Upper lobe of left lung (tissue), 6 donors: ENCODE data around the gene NF1. TPM values are rescaled to one million over a fixed set of nuclear protein-coding genes. Genes with fewer than 3 reads are reported as not detected.

ENCODE experiments used
- ATAC-seq, 2 donors: fragments of 200-7000 bp; cut with Tn5 transposase; one replicate each; pipeline ENCODE4 v1.9.1; 2022; ENCODE audit warnings: mild to moderate bottlenecking in 2 of 2, moderate library complexity in 2 of 2; ENCODE audit not compliant: low FRiP score in 2 of 2
- DNase-seq, 2 donors: peaks; one replicate each; pipeline ENCODE4 v3.0.0-alpha.2; 2019 to 2020
- H3K27ac ChIP-seq, 4 donors: fragments of 200-600 bp; sonication (generic); one replicate each; pipeline ENCODE4 v1.5.1; 2016 to 2019
- H3K27me3 ChIP-seq, 4 donors: fragments of 200-600 bp; sonication (generic); one replicate each; pipeline ENCODE4 v1.5.1; 2017 to 2019
- H3K36me3 ChIP-seq, 4 donors: fragments of 200-600 bp; sonication (generic); one replicate each; pipeline ENCODE4 v1.5.1; 2016 to 2019
- H3K4me1 ChIP-seq, 4 donors: fragments of 200-600 bp; sonication (generic); one replicate each; pipeline ENCODE4 v1.5.1; 2018 to 2019
- H3K4me3 ChIP-seq, 4 donors: fragments of 200-600 bp; sonication (generic); one replicate each; pipeline ENCODE4 v1.5.1; 2017 to 2019; ENCODE audit warnings: mild to moderate bottlenecking in 2 of 4, moderate library complexity in 1 of 4
- H3K9me3 ChIP-seq, 4 donors: fragments of 200-600 bp; sonication (generic); one replicate each; pipeline ENCODE4 v1.5.1; 2018 to 2019
- EP300 ChIP-seq, 4 donors: sonication (generic); formaldehyde crosslinking; IDR thresholded peaks; one replicate each; pipeline ENCODE4 v1.5.1; 2017; ENCODE audit warnings: antibody characterized with exemption in 4 of 4, control low read depth in 2 of 4
- POLR2A ChIP-seq, 4 donors: fragments of 450-650 bp; IDR thresholded peaks; one replicate each; pipeline ENCODE4 v1.5.1; 2016 to 2017; ENCODE audit warnings: antibody characterized with exemption in 4 of 4, mild to moderate bottlenecking in 2 of 4
- POLR2AphosphoS5 ChIP-seq, 2 donors: sonication (generic); formaldehyde crosslinking; IDR thresholded peaks; one replicate each; pipeline ENCODE4 v1.5.1; 2017; ENCODE audit warnings: antibody characterized with exemption in 2 of 2
- WGBS, 2 donors: methylation state at CpG; one replicate each; pipeline ENCODE4 v1.1.5; 2017 to 2018; 5-methylcytosine and 5-hydroxymethylcytosine counted together
- total RNA-seq, 6 donors: library from RNA; depleted of rRNA in 4 of 6; stranded (reverse); fragments of >200 nt in 4 of 6; gene quantifications; one replicate each; pipeline versions ENCODE4 v1.1.0 to v1.2.1, GENCODE V29; 2016 to 2021
- TF ChIP-seq, protein P1 (sequence below), 6 experiments: fragments of 450-650 bp in 4 of 6; fragments of 200-600 bp in 2 of 6; sonication (generic) in 2 of 6; IDR thresholded peaks; one replicate each; pipeline ENCODE4 v1.5.1; 2016 to 2019; ENCODE audit warnings: antibody characterized with exemption in 6 of 6
- donor health status: DM: no; HTN: no; CAD: no; lungs with moderate emphysema.
- donor health status: DM: no; HTN: yes; CAD: no; lungs with severe emphysema.

NF1 gene
- total RNA-seq, 6 donors from 2014 or later, result 35.5 to 85.1 (median 47.1) TPM

DNA sequence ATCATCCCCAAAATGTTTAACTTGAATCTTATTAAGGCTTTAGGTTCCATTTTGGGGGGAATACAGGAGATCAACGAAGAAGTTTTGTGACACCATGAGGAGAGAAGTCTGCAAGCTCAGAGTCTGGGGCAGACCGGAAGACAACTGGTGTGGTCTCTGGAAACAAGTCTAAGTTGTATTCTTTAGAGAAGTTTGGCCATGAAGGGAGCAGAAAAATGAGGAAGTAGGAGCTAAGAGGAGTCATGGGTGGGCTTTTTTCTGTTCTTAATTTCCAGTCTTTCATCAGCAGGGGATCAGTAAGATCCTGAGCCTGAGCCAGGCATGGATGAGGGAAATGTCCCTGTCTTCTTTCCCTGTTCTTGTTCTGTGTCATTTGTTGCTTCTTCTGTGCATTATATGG, 35.8 kb upstream of the NF1 start:
- DNase-seq (no peak), ATAC-seq (peak in 1 of 2 donors; percentile 14)
- no peaks in the 10 kb centered on the region for H3K27me3 ChIP-seq
- no peak overlapping the region for H3K27ac ChIP-seq
- H3K4me1 ChIP-seq, result no peaks in the 10 kb centered on the region
- H3K9me3 ChIP-seq, result no peaks in the 10 kb centered on the region
- WGBS, 2 donors, result 61 to 75% methylated on average over 2 of the region's 2 CpGs
- no peaks in the 10 kb centered on the region for H3K36me3 ChIP-seq
- no peak overlapping the region for H3K4me3 ChIP-seq
- TF ChIP-seq POLR2A (IDR thresholded peaks at IDR 0.05) (peak in 1 of 4 donors; percentile 22), EP300 (IDR thresholded peaks at IDR 0.05) (no peak), POLR2AphosphoS5 (IDR thresholded peaks at IDR 0.05) (no peak)
- TF ChIP-seq, protein P1, sequence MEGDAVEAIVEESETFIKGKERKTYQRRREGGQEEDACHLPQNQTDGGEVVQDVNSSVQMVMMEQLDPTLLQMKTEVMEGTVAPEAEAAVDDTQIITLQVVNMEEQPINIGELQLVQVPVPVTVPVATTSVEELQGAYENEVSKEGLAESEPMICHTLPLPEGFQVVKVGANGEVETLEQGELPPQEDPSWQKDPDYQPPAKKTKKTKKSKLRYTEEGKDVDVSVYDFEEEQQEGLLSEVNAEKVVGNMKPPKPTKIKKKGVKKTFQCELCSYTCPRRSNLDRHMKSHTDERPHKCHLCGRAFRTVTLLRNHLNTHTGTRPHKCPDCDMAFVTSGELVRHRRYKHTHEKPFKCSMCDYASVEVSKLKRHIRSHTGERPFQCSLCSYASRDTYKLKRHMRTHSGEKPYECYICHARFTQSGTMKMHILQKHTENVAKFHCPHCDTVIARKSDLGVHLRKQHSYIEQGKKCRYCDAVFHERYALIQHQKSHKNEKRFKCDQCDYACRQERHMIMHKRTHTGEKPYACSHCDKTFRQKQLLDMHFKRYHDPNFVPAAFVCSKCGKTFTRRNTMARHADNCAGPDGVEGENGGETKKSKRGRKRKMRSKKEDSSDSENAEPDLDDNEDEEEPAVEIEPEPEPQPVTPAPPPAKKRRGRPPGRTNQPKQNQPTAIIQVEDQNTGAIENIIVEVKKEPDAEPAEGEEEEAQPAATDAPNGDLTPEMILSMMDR (IDR thresholded peaks at IDR 0.05), result no peak

DNA sequence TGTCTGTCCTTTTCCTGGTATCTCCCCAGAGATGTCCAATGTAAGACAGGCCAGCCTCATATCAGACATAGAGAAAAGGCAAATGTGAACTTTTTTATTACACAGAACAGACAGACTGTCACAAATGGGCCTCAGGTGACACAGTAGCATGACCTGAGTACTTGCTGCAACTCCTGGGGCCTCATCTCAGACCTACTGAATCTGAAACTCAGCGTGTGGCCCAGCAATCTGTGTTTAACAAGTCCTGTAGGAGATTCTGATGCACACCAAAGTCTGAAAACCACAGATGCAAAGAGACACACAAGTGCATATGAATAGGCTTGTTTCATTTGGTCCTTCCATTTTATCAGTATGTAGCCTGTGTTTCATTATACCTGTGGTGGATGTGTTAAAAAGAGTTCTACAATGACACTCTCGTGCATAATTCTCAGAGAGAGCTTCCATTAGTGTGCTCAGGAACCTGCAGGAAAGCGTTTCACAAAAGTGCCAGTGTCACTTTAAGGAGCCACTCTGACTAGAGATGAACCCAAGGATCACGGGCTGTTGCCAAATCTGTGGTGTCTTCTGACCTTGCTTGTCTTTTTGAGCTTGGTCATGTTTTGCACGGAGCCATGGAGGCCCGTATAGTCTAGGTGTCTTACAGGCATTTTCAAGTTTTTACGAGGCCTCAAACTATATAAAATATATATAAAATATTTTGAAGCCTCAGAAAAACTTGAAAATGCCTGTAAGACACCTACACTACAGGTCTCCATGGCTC, 33.8 kb upstream of the NF1 start:
- H3K27ac ChIP-seq, result no peak overlapping the region
- ATAC-seq, result no peak

GRCh38 chr17:31061678-31062077, 33.1 kb upstream of the NF1 start:
- H3K36me3 ChIP-seq, result no peaks in the 10 kb centered on the region
- no peak overlapping the region for H3K27ac ChIP-seq
- no peak for TF ChIP-seq POLR2A (IDR thresholded peaks at IDR 0.05)
- no peaks in the 10 kb centered on the region for H3K4me1 ChIP-seq
- no peak overlapping the region for H3K4me3 ChIP-seq
- peak in 1 of 2 donors; percentile 24 for DNase-seq
- no peak for ATAC-seq
- WGBS, 2 donors, result 79 to 91% methylated on average over 3 of the region's 3 CpGs
- H3K9me3 ChIP-seq, result no peaks in the 10 kb centered on the region
- no peaks in the 10 kb centered on the region for H3K27me3 ChIP-seq

More for the DNA sequence above, 33.8 kb upstream of the NF1 start:
- Histone ChIP-seq H3K36me3 (no peaks in the 10 kb centered on the region), H3K9me3 (no peaks in the 10 kb centered on the region), H3K27me3 (no peaks in the 10 kb centered on the region), H3K4me1 (no peaks in the 10 kb centered on the region), H3K4me3 (no peak overlapping the region)
- peak in 1 of 2 donors; percentile 51 for DNase-seq
- WGBS, 2 donors, result 77 to 92% methylated on average over 7 of the region's 7 CpGs
- TF ChIP-seq POLR2AphosphoS5 (IDR thresholded peaks at IDR 0.05), result no peak
- TF ChIP-seq, protein P1 (IDR thresholded peaks at IDR 0.05), result no peak
- TF ChIP-seq POLR2A (IDR thresholded peaks at IDR 0.05), result no peak
- TF ChIP-seq EP300 (IDR thresholded peaks at IDR 0.05), result no peak

GRCh38 chr17:31062346-31062745, 32.4 kb upstream of the NF1 start:
- WGBS, 2 donors, result 94 to 95% methylated on average over 3 of the region's 3 CpGs
- no peaks in the 10 kb centered on the region for H3K36me3 ChIP-seq
- DNase-seq (no peak), ATAC-seq (no peak)
- no peak for TF ChIP-seq POLR2A (IDR thresholded peaks at IDR 0.05)
- no peak for TF ChIP-seq POLR2AphosphoS5 (IDR thresholded peaks at IDR 0.05)
- TF ChIP-seq EP300 (IDR thresholded peaks at IDR 0.05), result no peak
- H3K27ac ChIP-seq, result no peak overlapping the region
- H3K4me3 ChIP-seq, result no peak overlapping the region
- H3K4me1 ChIP-seq, result peaks cover 2 to 3% (median 2%) of the 10 kb centered on the region in 4 donors
- H3K27me3 ChIP-seq, result no peaks in the 10 kb centered on the region
- H3K9me3 ChIP-seq, result no peaks in the 10 kb centered on the region

DNA sequence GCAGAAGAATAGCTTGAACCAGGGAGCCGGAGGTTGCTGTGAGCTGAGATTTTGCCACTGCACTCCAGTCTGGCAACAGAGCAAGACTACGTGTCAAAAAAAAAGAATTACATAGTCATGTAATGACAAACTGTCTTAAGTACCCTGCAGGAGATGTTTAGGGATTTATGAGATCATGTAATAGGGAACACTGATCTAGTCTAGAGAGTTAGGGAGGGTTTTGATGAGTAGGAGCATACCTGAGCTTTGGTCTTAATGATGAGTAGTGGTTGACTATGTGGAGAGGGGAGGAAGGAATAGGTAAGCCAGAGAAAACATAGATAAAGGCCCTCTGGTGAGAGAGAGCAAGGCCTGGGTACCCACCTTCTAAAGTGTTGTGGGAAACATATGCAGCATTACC, 30.1 kb upstream of the NF1 start:
- TF ChIP-seq EP300 (IDR thresholded peaks at IDR 0.05) (no peak), POLR2AphosphoS5 (IDR thresholded peaks at IDR 0.05) (no peak), POLR2A (IDR thresholded peaks at IDR 0.05) (no peak)
- TF ChIP-seq, protein P1 (IDR thresholded peaks at IDR 0.05), result no peak
- 88 to 93% methylated on average over 2 of the region's 2 CpGs for WGBS, 2 donors
- Histone ChIP-seq H3K9me3 (no peaks in the 10 kb centered on the region), H3K27me3 (no peaks in the 10 kb centered on the region), H3K27ac (no peak overlapping the region), H3K36me3 (no peaks in the 10 kb centered on the region), H3K4me3 (no peak overlapping the region), H3K4me1 (peaks cover 12 to 21% (median 17%) of the 10 kb centered on the region in 4 donors)
- ATAC-seq, result no peak
- DNase-seq, result no peak
